GM19468 (cell line): ENCODE data around the gene C14orf180.
"Not testable (repeated sequence)": the region's sequence is repeated elsewhere in the genome, so short reads cannot be mapped to it uniquely, and the experiment has no call there.

Source experiments
- ATAC-seq: cut with Tn5 transposase; IDR thresholded peaks from one replicate; pipeline ENCODE4 v1.9.1; 2021; ENCODE audit warnings: mild to moderate bottlenecking, moderate library complexity, moderate number of reproducible peaks; ENCODE audit not compliant: unreplicated experiment; ENCODE audit errors: extremely low read depth

The C14orf180 gene

DNA sequence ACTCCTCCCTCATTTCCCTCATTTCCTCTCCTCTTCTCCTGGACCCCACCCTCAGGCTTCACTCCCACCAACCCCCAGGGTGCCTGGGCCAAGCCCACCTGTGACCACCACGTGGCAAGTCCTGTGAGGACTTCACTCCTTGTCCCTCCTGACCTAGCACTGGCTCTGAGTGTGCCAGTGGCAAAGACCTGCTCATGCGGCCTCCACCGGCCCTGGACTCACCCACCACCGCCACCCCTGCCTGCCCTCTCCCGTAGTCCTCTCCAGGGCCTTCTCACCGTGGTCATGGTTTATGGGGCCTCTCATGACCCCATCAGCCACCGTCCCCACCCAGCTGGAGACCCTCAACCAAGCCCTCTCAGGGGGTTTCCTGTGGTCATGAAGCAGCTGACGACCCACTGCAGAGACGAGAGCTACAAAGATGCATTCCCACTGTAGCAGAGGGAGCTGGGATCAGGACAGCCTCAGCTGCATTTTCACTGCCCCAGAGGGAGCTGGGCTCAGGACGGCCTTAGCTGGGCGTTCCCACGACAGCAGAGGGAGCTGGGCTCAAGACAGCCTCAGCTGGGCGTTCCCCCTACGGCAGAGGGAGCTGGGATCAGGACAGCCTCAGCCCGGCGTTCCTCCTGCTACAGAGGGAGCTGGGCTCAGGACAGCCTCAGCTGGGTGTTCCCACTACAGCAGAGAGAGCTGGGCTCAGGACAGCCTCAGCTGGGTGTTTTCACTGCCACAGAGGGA is 3.2 kb upstream of the C14orf180 start:
- no peak for ATAC-seq

- ATAC-seq = no peak
These were observed 2.6 kb upstream of the C14orf180 start for GRCh38 chr14:104576970-104577332.

DNA sequence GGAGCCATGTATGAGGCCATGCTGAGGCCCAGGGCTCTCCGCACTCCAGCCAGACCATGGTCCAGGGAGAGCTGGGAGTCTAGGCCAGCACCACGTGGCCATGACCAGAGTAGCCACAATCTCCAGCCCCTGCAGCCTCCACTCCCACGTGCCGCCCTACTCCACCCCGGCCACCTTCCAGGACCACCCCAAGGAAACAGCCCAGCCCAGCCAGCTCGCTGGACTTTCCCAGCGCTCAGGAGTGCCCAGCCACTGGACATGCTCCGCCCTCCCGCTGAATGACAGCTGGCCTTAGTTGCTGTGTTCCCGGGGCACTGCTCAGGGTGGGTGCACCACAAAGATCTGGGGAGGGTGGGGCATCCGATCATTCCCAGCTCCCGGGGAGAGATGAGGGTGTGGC is 2.1 kb upstream of the C14orf180 start:
- ATAC-seq = no peak

- ATAC-seq = no peak
These were observed 1.7 kb upstream of the C14orf180 start for GRCh38 chr14:104577847-104578301.

- ATAC-seq = no peak
These were observed 1.2 kb upstream of the C14orf180 start for GRCh38 chr14:104578321-104578720.

DNA sequence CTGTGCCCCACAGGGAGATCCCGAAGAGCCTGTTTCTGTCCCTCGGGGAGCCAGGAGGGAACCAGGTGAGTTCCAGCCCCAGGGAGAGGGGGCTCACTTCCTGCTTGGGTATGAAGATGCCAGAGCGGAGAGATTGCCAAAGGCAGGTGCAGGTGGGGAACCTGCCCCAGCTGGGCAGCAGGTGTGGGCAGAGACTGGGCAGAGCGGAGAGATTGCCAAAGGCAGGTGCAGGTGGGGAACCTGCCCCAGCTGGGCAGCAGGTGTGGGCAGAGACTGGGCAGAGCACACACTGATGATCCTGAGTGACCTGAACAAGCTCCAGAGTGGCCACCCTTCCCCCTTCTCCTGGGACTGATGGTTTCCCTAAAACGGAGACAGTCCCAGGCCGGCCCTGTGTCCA is 375 bp downstream of the C14orf180 start:
- not testable (repeated sequence) for ATAC-seq

GRCh38 chr14:104580961-104581360 is 1.4 kb downstream of the C14orf180 start:
- ATAC-seq = no peak

DNA sequence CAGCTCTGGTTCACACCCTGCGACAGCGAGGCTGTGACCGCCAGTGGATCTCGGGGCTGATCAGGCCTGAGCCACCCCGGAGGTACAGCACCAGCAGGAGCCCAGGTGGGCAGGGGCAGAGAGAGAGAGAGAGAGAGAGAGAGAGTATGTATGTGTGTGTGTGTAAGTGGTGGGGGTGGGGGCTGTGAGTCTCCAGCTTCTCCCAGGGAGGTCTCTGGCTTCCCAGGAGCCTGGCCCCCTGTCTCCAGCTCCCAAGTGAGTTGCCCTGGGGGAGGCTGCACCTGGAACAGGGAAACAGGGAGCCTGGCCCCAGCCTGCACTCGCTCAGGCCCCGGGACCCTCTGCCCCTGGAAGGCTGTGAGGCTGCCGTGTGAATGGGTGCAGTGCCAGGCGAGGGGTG is 2.0 kb downstream of the C14orf180 start:
- ATAC-seq = no peak

- ATAC-seq = no peak
These were observed 2.4 kb downstream of the C14orf180 start for GRCh38 chr14:104582005-104582404.

DNA sequence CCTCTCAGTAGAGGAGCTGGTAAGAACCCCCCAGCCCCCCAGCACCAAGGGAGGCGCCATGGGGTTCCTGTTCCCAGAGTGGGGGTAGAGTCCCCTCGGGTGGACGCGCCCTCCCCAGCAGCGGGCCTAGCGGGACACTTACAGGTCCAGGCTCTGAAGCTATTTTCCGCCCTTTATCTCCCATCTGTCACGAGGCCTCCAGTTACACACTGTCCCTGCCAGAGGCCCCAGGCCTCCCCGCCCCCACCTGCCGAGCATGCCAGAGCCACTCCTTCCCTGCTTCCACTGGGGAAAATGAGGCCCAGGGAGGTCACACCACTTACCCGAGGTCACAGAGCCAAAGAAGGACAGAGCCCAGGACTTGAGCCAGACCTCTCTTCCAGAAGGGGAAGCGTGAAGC is 3.1 kb downstream of the C14orf180 start:
- no peak for ATAC-seq

DNA sequence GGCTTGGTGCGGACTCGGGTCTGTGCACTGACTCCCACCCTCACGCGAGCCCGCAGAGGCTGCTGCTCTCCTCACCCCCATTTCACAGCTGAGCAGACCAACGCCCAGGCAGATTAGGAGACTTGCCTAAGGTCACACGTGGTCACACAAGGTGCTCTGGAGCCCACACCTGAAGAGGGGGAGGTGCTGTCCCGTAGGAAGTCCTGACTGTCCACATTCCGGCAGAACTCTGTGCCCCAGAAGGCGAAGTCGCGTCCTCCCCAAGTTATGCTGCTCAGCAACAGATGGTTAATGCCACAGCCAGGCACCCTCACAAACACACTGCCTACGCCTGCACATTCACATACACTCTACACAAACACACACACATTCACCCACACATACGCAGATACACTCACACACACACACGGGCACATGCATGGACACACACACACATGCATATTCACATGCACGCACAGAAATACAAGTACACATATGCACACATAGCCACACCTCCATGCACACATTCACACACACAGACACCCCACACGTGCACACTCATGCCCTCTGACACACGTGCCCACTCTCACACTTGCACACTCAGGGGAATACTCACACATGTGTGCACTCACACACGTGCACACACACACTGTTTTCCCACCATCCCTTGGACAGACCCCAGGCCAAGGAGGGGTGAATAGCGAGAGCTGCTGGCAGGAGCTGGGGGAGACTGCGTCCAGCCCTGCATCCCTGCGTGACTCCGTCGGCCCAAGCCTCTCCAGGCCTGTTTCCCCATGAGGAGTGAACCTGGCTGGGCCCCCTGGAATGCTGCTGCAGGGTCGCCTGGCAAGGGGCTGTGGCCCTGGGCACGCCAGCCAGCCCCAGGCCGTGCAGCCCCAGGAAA is 4.1 kb downstream of the C14orf180 start:
- no peak for ATAC-seq

DNA sequence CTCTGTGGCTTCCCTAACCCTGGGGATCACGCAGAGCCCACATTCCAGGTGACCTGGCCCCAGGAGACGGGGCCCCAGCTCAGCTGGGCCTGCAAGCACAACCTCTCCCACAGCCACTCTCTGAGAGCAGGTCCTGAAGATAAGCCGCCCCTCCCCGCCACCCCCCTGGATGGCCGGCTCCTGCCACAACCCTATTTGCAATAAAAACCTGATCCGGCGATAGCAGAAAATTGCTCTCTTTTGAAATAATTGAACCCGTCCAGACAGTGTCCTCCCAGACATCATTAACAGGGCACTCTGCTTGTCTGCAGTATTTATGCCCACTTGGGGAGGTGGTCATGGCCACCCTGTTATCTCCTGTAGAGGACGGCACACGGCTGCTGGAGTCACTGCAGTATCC is 5.0 kb downstream of the C14orf180 start:
- ATAC-seq = no peak

DNA sequence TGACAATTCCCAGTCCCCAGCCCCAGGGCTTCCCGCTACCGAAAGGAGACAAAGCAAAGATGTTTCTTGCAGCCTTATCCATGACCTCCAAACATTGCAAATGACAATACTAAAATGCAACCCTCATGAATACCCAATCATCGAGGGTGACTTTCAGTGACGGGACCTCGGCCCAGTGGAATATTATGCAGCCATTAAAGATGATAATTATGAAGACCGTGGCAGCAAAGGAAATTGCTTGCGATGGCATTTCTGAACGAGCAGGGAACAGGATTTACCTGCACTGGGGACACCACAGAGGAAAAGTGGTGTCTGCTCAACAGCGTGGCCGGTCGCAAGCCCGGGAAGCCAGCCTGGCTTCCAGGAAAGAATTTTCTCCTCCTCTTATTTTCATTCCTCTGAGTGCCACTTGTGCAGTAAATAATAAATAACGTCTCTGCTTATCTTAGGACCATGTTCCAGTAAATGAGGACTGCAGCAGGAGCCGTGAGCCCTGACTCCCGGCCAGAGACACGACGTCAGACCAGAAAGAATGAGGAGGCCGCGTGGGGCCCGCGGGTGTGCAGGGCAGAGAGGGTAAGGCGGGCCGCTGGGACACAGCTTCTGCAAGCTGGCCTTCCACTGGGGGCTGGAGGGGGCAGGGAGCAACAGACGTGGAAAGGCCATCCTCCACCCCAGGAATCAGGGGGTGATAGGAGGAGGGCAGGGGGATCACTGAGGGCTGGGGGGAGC is 6.6 kb downstream of the C14orf180 start:
- ATAC-seq = no peak

DNA sequence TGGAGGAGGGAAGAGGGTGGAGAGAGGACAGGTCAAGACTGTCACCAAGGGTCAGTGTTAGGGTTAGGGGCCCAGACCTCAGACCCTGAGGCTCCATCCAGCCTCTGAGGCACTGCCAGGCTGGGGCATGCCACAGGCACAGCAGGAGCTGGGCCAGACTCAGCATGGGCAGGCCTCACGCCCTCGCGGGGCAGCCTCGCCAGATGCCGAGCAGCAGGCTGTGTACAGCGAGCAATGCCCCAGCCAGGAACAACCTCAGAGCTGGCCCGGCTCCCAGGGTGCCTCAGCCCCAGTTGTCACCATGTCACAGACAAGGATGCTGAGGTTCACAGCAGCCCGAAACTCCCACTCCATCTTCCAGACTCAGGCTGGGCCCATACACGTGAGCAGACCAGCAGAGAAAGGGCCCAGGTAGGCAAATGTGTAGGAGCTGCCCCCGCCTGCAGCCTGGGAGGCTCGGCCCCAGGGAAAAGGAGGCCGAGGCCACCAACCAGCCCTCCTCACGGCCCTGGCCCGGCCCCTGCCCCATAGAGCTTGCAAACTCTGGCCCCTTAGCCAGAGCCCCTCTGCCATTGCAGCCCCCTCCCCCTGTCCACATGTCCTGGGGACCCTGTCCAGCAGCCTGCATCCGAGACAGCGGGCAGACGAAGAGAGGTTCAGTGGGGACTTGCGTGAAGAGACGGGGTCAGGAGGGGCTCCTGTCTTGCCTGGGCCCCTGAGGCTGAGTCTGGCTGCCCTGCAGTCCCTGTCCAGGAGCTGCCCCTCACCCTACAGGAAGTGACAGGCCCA is 7.5 kb downstream of the C14orf180 start:
- no peak for ATAC-seq

DNA sequence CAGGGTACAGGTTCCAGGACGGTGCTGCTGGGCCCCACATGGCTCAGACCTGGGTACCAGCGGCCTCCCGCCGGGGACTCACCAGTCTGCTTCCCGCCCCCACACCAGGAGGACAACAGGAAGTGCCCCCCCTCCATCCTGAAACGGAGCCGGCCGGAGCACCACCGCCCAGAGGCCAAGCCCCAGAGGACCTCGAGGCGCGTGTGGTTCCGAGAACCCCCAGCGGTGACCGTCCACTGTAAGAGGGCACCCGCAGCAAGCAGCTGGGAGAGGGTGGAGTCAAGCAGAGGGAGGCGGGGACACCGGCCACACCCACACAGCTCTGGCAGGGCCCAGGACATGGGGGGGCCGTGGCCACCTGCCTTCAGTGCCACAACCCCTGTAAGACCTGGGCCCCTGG is 8.1 kb downstream of the C14orf180 start:
- ATAC-seq = no peak

GRCh38 chr14:104588066-104588857 is 8.7 kb downstream of the C14orf180 start:
- ATAC-seq = no peak

- ATAC-seq = no peak
These were observed 10.0 kb downstream of the C14orf180 start for GRCh38 chr14:104589338-104590195.

DNA sequence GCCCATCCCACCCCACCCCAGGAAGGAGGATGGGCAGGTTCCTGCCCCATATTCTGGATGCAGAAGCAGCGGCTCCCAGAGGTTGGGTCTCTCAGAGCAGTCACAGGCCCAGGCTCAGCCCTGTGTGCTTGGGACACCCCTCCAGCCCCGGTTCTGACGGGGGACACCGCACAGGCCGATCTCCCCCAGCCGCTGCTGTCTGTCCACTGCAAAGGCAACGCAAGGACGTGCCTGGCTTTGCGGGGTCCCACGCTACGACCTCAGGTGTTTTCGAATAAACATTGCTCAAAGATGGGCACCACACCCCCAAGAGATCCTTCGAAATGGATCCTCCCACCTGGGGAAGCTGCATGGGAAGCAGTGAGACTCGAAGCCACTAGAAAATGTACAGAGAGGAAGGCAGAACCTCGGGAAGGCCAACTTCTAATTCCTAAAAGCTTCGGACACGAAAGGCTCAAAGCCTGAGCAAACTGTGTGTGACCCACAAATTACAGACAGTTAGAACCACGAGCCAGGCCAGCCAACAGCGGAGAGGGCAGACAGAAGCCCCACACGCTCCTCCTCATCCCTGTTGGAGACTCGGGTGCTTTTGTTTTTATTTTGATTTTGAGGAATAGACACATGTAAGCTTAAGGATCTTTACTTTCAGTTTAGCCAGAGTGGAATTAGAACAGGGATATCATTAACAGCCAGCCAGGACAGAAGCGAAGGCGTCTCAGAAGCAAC is 10.8 kb downstream of the C14orf180 start:
- no peak for ATAC-seq
